ENCODE measurements around the gene MACROD1.

MACROD1 gene

DNA sequence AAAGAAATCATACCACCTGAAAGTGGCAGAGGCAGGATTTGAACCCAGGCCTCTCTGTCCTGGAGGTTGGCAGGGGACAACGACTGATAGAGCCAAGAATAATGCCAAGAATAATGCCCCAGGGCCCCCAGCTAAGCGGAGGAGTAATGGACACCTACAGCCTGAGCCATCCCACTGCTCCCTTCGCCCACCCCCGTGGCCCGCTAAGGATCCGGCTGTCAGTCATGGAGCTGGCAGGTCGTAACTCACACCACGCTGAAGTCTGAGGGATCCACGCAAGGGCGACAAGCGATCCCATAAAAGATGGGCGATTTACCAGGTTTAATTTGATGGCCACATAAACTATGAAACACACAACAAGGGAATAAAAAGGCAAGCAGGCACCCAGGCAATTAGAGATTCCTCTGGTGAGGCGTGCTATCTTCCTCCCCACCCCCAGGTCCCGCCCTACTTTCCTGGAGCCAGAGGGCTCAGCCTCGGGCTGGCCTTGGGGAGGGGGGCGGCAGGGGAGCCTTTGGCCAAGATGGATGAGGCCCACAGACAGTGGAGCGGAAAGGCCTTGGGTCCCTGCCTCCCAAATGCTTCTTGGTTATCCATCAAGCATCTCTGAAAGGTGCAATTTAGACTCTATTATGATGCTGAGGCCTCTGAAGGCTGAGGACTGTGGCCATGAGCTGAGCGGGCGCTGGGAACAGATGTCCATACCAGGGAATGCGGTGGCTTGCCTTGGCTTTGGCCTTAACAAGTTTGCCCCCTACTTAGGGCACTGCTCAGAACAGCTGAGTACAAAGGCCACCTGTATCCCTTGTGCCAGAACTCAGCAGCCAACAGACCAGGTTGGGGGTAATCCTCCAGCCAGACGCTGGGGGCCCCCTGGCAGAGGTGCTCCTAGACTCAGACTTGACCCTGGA is 55.2 kb downstream of the MACROD1 start:
- H3K4me3 ChIP-seq (replicated peaks; ENCODE audit: low read depth, low read length) = no peak overlapping the region
- DNase-seq (ENCODE audit: low read depth) = no peak
- TF ChIP-seq, protein P1, sequence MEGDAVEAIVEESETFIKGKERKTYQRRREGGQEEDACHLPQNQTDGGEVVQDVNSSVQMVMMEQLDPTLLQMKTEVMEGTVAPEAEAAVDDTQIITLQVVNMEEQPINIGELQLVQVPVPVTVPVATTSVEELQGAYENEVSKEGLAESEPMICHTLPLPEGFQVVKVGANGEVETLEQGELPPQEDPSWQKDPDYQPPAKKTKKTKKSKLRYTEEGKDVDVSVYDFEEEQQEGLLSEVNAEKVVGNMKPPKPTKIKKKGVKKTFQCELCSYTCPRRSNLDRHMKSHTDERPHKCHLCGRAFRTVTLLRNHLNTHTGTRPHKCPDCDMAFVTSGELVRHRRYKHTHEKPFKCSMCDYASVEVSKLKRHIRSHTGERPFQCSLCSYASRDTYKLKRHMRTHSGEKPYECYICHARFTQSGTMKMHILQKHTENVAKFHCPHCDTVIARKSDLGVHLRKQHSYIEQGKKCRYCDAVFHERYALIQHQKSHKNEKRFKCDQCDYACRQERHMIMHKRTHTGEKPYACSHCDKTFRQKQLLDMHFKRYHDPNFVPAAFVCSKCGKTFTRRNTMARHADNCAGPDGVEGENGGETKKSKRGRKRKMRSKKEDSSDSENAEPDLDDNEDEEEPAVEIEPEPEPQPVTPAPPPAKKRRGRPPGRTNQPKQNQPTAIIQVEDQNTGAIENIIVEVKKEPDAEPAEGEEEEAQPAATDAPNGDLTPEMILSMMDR (IDR thresholded peaks at IDR 0.05; ENCODE audit: low read length, missing control alignments) = no peak

DNA sequence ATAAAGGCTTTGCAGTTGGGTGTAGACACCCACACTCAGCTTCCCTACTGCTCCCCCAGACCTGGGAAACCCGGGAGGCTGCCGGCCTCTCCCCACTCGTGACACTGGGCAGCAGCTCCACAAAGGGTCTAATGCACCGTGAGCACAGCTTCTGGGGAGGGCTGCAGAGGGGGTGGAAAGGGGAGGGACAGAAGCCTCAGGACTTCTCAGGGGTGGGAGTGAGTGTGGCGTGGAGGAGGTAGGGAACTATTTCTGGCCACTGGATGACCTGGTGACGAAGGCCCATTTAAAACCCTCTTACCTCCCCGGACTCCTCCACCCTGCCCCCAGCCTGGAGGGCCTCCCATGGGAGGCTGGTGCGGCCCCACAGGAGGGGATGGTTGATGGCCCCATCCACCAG is 56.6 kb downstream of the MACROD1 start:
- no peak for DNase-seq (ENCODE audit: low read depth)
- H3K4me3 ChIP-seq (replicated peaks; ENCODE audit: low read depth, low read length) = no peak overlapping the region
- TF ChIP-seq, protein P1 (IDR thresholded peaks at IDR 0.05; ENCODE audit: low read length, missing control alignments) = no peak

DNA sequence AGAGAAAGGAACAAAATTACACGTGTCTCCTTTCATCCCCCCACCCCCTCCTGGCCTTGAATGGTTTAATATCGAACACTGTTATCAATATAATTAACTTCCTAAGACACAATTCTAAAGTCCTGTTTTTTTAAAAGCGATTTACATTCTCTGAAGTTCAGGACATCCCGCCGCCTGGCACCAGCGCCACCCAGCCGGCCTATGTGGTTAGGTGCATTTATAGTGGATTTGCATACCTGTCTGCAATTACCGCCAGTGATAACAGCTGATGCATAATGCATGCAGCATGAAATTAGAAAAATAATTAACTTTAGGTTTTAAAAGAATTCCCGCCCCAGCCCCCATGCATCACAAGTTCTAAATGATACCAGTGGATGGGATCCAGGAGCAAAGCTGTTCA is 58.6 kb downstream of the MACROD1 start:
- no peak for DNase-seq (ENCODE audit: low read depth)
- H3K4me3 ChIP-seq (replicated peaks; ENCODE audit: low read depth, low read length) = no peak overlapping the region
- TF ChIP-seq, protein P1 (IDR thresholded peaks at IDR 0.05; ENCODE audit: low read length, missing control alignments) = no peak

DNA sequence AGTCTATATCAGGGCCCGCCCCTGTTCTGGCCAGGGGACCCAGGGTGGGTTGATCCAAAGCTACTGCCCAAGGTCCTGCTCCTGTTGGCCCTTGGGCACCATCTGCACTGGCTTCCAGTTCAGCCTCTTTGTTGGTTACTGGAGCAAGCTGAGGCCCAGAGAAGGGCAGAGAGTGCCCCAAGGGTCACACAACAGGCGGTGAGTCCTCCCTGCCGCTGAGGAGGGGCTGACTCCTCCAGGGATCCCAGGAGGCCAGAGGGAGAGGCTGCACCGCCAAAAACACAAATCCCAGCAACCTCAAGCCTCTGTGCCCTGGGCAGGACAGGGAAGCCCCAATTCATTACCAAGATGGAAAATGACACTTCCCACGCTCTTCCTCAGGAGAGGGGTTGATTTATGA is 61.3 kb downstream of the MACROD1 start:
- no peak for DNase-seq (ENCODE audit: low read depth)
- TF ChIP-seq, protein P1 (IDR thresholded peaks at IDR 0.05; ENCODE audit: low read length, missing control alignments) = no peak
- no peak overlapping the region for H3K4me3 ChIP-seq (replicated peaks; ENCODE audit: low read depth, low read length)

DNA sequence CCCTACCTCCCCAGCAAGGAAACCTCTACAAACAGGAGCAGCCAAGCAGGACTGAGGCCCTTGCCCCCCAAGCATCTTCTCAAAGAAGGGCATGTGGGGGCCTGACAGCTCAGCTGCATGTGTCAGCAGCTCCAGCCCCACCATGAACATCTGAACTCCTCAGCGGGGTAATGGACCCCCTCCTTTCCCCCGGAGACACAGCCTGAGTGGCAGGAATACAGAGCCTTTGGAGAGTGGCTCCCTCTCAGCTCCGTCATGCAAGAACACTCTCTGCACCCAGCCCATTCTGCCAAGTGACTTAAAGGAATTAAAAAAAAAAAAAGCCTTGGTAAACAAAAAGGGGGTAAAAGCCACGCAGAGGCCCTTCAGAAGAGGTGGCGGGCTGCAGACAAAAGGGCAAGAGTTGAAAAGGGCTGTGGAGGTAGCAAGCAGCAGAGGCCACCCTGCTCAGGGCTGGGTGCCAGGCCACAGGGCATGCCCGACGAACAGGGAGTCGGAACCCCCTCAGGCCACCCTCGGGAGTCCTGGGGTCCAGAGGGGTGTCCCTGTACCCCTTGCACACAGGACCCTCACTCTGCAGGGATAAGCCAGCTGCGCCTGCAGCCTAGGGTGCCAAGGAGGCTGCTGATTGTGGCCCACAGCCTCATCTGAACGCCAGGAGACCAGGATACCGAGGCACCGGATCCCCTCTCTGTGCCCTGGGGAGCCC is 62.5 kb downstream of the MACROD1 start:
- TF ChIP-seq, protein P1 (IDR thresholded peaks at IDR 0.05; ENCODE audit: low read length, missing control alignments) = no peak
- DNase-seq (ENCODE audit: low read depth) = no peak
- H3K4me3 ChIP-seq (replicated peaks; ENCODE audit: low read depth, low read length) = no peak overlapping the region

DNA sequence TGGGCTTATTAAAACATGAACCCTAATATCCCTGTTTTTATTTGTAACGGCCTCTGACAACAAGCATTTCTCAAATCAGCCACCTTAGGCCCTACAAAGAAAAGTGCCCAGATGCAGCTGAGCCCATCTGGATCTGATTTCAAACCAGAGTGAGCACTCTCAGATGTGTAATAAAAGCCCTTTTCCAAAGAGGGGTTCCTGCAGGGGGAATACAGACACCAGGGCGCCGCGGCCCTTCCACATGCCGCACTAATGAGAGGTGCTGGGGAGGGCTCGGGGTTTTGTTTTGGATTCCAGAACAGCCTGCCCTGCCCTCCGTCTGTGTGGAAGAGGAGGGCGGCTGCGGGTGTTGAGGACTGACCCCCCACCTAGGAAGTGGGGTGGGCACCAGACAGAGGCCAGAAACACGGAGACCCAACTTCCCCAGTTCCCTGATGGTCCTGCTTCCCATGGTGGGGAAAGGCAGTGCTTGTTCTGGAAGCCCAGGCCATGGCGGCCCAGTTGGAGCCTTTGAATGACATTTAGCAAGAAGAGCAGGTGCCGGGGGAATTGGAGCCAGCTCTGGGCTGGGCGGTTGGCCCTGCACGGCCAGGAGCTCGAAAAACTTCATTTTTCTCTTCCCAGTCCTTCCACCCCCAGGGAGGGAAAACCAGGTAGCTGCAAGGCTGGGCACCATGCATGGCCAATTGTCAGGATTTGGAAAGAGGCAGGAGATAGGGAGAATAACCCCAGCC is 63.7 kb downstream of the MACROD1 start:
- H3K4me3 ChIP-seq (replicated peaks; ENCODE audit: low read depth, low read length) = no peak overlapping the region
- DNase-seq (ENCODE audit: low read depth) = no peak
- TF ChIP-seq, protein P1 (IDR thresholded peaks at IDR 0.05; ENCODE audit: low read length, missing control alignments) = no peak

Measured in fibroblast of pulmonary artery (primary cell).